GM12878 (cell line): ENCODE results near the gene ARHGEF17. TPM values are rescaled to one million over a fixed set of nuclear protein-coding genes. Genes with fewer than 3 reads are reported as not detected.

Experiments used
- BCLAF1 ChIP-seq: fragments of 450-650 bp; IDR thresholded peaks from 2 replicates; pipeline ENCODE4 v1.6.1; 2017; ENCODE audit warnings: antibody characterized with exemption, mild to moderate bottlenecking, moderate library complexity
- BRCA1 ChIP-seq: IDR thresholded peaks from 2 replicates; pipeline ENCODE4 v1.6.1; 2011; ENCODE audit warnings: low read depth, low read length, improper control_type of control experiment
- HSF1 ChIP-seq: fragments of 150-350 bp; IDR thresholded peaks from 2 replicates; pipeline ENCODE4 v1.6.1; 2014; ENCODE audit warnings: mild to moderate bottlenecking, low read depth, low read length
- IKZF1 ChIP-seq: fragments of 450-650 bp; conservative IDR thresholded peaks from 2 replicates; pipeline ENCODE4 v1.6.1; 2017; ENCODE audit warnings: antibody characterized with exemption, mild to moderate bottlenecking
- IKZF2 ChIP-seq, 2 experiments: fragments of 450-650 bp; IDR thresholded peaks; 2 replicates each; pipeline ENCODE4 v1.6.1; 2017; ENCODE audit warnings: mild to moderate bottlenecking in 2 of 2, moderate library complexity in 2 of 2
- IRF4 ChIP-seq: IDR thresholded peaks from 2 replicates; pipeline ENCODE4 v1.6.1; 2011; ENCODE audit warnings: low read depth, low read length
- JUNB ChIP-seq: IDR thresholded peaks from 2 replicates; pipeline ENCODE4 v1.6.1; 2016; ENCODE audit warnings: antibody characterized with exemption, mild to moderate bottlenecking
- KDM1A ChIP-seq: fragments of 200-600 bp; sonication (generic); IDR thresholded peaks from 2 replicates; pipeline ENCODE4 v1.6.1; 2016; ENCODE audit warnings: borderline replicate concordance
- MAX ChIP-seq: IDR thresholded peaks from 2 replicates; pipeline ENCODE4 v1.6.1; 2012; ENCODE audit warnings: low read depth, low read length, improper control_type of control experiment
- MTA3 ChIP-seq: IDR thresholded peaks from 2 replicates; pipeline ENCODE4 v1.6.1; 2012; ENCODE audit warnings: low read length, inconsistent platforms, borderline replicate concordance
- MXI1 ChIP-seq: fragments of 150-350 bp; IDR thresholded peaks from 2 replicates; pipeline ENCODE4 v1.6.1; 2011; ENCODE audit warnings: low read depth, mild to moderate bottlenecking, inconsistent platforms, low read length, improper control_type of control experiment
- MYC ChIP-seq: IDR thresholded peaks from 2 replicates; pipeline ENCODE4 v1.6.1; 2011; ENCODE audit warnings: mild to moderate bottlenecking, low read length, moderate library complexity, inconsistent platforms; ENCODE audit not compliant: insufficient read depth, insufficient replicate concordance, insufficient read length, severe bottlenecking
- NFYA ChIP-seq: IDR thresholded peaks from 2 replicates; pipeline ENCODE4 v1.6.1; 2011; ENCODE audit warnings: low read depth, mild to moderate bottlenecking, low read length, improper control_type of control experiment, borderline replicate concordance
- PAX5 ChIP-seq: IDR thresholded peaks from 2 replicates; pipeline ENCODE4 v1.6.1; 2011; ENCODE audit warnings: low read depth, low read length, borderline replicate concordance
- PKNOX1 ChIP-seq: fragments of 450-650 bp; IDR thresholded peaks from 2 replicates; pipeline ENCODE4 v1.6.1; 2016; ENCODE audit warnings: mild to moderate bottlenecking
- RCOR1 ChIP-seq: conservative IDR thresholded peaks from 2 replicates; pipeline ENCODE4 v1.6.1; 2012; ENCODE audit warnings: low read depth, low read length, improper control_type of control experiment
- RUNX3 ChIP-seq: IDR thresholded peaks from 2 replicates; pipeline ENCODE4 v1.6.1; 2012; ENCODE audit warnings: low read length, inconsistent platforms
- SIN3A ChIP-seq: IDR thresholded peaks from 2 replicates; pipeline ENCODE4 v1.6.1; 2012; ENCODE audit warnings: low read depth, low read length, improper control_type of control experiment
- TCF3 ChIP-seq: IDR thresholded peaks from 2 replicates; pipeline ENCODE4 v1.6.1; 2012; ENCODE audit warnings: low read depth, mild to moderate bottlenecking, low read length, borderline replicate concordance; ENCODE audit not compliant: insufficient read depth
- ZNF217 ChIP-seq: fragments of 450-650 bp; IDR thresholded peaks from 2 replicates; pipeline ENCODE4 v1.6.1; 2017; ENCODE audit warnings: antibody characterized with exemption, mild to moderate bottlenecking
- ZNF384 ChIP-seq: IDR thresholded peaks from 2 replicates; pipeline ENCODE4 v1.6.1; 2012; ENCODE audit warnings: low read depth, mild to moderate bottlenecking, low read length, improper control_type of control experiment, borderline replicate concordance
- ZNF622 ChIP-seq: fragments of 450-650 bp; IDR thresholded peaks from 2 replicates; pipeline ENCODE4 v1.6.1; 2017; ENCODE audit warnings: mild to moderate bottlenecking, inconsistent platforms
- polyA plus RNA-seq, 11 experiments: library from polyadenylated mRNA; depleted of rRNA in 4 of 11; unstranded in 6 of 11; stranded (reverse) in 5 of 11; fragments of >200 nt; fragmentation: Nextera tagmentation in 4 of 11; fragmentation: Illumina TruSeq in 1 of 11; extraction: Ambion mirVana in 4 of 11; extraction: Trizol in 1 of 11; gene quantifications; 1 replicate in 1 of 11; 2 replicates in 10 of 11; pipeline versions ENCODE4 v1.2.1 to v1.2.3, GENCODE V29; 2011 to 2016; ENCODE audit warnings: inconsistent platforms in 2 of 11, missing spikeins in 2 of 11, low read depth in 1 of 11
- total RNA-seq, 4 experiments: library from RNA; depleted of rRNA in 3 of 4; stranded (reverse); fragments of >200 nt in 3 of 4; fragmentation: Illumina TruSeq in 1 of 4; extraction: Trizol in 1 of 4; gene quantifications; 2 replicates each; pipeline versions ENCODE4 v1.2.1 to v1.2.3, GENCODE V29; 2013 to 2021

Gene ARHGEF17
- total and polyA plus RNA-seq, 10 of the 15 experiments (the other 5 are each of a cell fraction or from before 2014, with no cell fraction given): 0.15 to 11.0 (median 1.7) TPM

- peak; percentile 71 for TF ChIP-seq RUNX3
- no peak for TF ChIP-seq NFYA
- TF ChIP-seq MAX: peak; percentile 26; the same call in 1 of the 2 replicates
- TF ChIP-seq SIN3A: no peak
- 0 out of 2 replicates have a peak, but pooled peaks have one; percentile 46 for TF ChIP-seq TCF3
- TF ChIP-seq MTA3: 0 out of 2 replicates have a peak, but pooled peaks have one; percentile 21
- TF ChIP-seq MXI1: peak; percentile 24; the same call in 1 of the 2 replicates
- no peak for TF ChIP-seq MYC
- TF ChIP-seq RCOR1: 0 out of 2 replicates have a peak, but pooled peaks have one; percentile 45
- TF ChIP-seq BCLAF1: no peak
- no peak for TF ChIP-seq PKNOX1
- no peak for TF ChIP-seq ZNF384
- TF ChIP-seq PAX5: 0 out of 2 replicates have a peak, but pooled peaks have one; percentile 42
- TF ChIP-seq ZNF217: no peak
- TF ChIP-seq IKZF2 (IDR thresholded peaks at IDR 0.05): peak; percentile 64 to 66; a peak in 3 of 4 replicates
- no peak for TF ChIP-seq KDM1A
- no peak for TF ChIP-seq ZNF622
- peak; percentile 24; the same call in 1 of the 2 replicates for TF ChIP-seq HSF1
- TF ChIP-seq BRCA1: no peak
- TF ChIP-seq IRF4: peak; percentile 20
- peak; percentile 82 for TF ChIP-seq IKZF1
- TF ChIP-seq JUNB: peak; percentile 88
These were observed 17.2 kb downstream of the ARHGEF17 start (continued) for GRCh38 chr11:73325036-73325981.
